C4-2B (cell line): Measurements from ENCODE around the gene ALS2CL.

Experiments used
- ZFX ChIP-seq: fragments of 450-650 bp; IDR thresholded peaks from 2 replicates; pipeline ENCODE4 v1.6.1; 2017
- TF ChIP-seq, protein P1 (sequence below): fragments of 450-650 bp; conservative IDR thresholded peaks from 2 replicates; pipeline ENCODE4 v1.5.1; 2017; ENCODE audit warnings: mild to moderate bottlenecking

- TF ChIP-seq, protein P1, sequence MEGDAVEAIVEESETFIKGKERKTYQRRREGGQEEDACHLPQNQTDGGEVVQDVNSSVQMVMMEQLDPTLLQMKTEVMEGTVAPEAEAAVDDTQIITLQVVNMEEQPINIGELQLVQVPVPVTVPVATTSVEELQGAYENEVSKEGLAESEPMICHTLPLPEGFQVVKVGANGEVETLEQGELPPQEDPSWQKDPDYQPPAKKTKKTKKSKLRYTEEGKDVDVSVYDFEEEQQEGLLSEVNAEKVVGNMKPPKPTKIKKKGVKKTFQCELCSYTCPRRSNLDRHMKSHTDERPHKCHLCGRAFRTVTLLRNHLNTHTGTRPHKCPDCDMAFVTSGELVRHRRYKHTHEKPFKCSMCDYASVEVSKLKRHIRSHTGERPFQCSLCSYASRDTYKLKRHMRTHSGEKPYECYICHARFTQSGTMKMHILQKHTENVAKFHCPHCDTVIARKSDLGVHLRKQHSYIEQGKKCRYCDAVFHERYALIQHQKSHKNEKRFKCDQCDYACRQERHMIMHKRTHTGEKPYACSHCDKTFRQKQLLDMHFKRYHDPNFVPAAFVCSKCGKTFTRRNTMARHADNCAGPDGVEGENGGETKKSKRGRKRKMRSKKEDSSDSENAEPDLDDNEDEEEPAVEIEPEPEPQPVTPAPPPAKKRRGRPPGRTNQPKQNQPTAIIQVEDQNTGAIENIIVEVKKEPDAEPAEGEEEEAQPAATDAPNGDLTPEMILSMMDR = no peak
- TF ChIP-seq ZFX = no peak
Observed at GRCh38 chr3:46659285-46659684, 34.2 kb downstream of the ALS2CL start.
